MG63 (cell line): ENCODE data around the gene WWOX. TPM values are rescaled to one million over a fixed set of nuclear protein-coding genes. Genes with fewer than 3 reads are reported as not detected.
"Not testable (repeated sequence)": the region's sequence is repeated elsewhere in the genome, so short reads cannot be mapped to it uniquely, and the experiment has no call there.

Source experiments
- DNase-seq: peaks from one replicate; pipeline ENCODE4 v3.0.0-alpha.2; 2020
- H3K27me3 ChIP-seq: fragments of 250-450 bp; sonication (Bioruptor Pico); 2 replicates; pipeline ENCODE4 v1.5.1; 2020; ENCODE audit warnings: mild to moderate bottlenecking, moderate library complexity
- H3K36me3 ChIP-seq: fragments of 250-450 bp; sonication (Bioruptor Pico); 2 replicates; pipeline ENCODE4 v1.5.1; 2020; ENCODE audit warnings: mild to moderate bottlenecking, moderate library complexity
- H3K4me3 ChIP-seq: fragments of 250-450 bp; sonication (Bioruptor Pico); 2 replicates; pipeline ENCODE4 v1.5.1; 2020; ENCODE audit warnings: mild to moderate bottlenecking, moderate library complexity
- H3K9me3 ChIP-seq: fragments of 250-450 bp; sonication (Bioruptor Pico); 2 replicates; pipeline ENCODE4 v1.5.1; 2020; ENCODE audit warnings: mild to moderate bottlenecking, moderate library complexity
- total RNA-seq: library from RNA; depleted of rRNA; stranded (reverse); fragments of >200 nt; shearing (Covaris generic); gene quantifications from 2 replicates; pipeline ENCODE4 v1.2.3, GENCODE V29; 2014; ENCODE audit warnings: low replicate concordance; rRNA removed

Gene WWOX
- total RNA-seq, result 11.4 and 30.3 TPM in 2 replicates

DNA sequence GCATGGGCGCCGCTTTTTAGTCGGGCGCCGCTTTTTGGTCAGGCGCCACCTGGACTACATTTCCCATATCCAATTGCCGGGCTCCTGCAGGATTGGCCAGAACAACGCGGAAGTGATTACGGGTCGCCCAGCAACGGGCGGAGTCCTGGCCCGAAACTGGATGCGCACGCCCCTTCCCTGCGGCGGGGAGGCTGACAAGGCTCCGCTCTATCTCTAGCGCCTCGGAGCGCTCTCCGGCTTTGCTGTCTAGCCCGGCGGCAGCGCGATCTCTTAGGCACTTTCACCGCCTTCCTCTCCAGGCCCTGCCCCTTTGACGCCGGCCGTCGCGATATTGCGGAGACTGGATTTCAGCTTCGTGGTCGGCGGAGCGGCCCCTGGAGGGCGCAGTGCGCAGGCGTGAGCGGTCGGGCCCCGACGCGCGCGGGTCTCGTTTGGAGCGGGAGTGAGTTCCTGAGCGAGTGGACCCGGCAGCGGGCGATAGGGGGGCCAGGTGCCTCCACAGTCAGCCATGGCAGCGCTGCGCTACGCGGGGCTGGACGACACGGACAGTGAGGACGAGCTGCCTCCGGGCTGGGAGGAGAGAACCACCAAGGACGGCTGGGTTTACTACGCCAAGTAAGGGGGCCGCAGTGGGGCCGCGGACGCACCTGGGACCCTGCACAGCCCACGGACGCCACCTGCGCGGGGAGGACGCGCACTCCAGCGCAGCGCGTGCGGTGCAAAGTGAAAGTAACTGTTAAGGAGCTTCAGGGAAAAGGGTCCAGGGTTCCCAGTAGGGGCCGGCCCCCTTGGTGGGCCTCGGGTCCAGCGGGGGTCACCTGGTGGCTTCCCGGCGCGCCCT lies at the start of gene WWOX:
WWOX (plus strand) TSS at position 384 of the 841 bp plus-strand sequence.
- peak within 1 kb of the TSS; percentile 73 for H3K4me3 ChIP-seq
- no peaks in the 10 kb centered on the region for H3K27me3 ChIP-seq
- H3K9me3 ChIP-seq, result no peaks in the 10 kb centered on the region
- peak; percentile 93 for DNase-seq
- H3K36me3 ChIP-seq, result no peaks in the 10 kb centered on the region

DNA sequence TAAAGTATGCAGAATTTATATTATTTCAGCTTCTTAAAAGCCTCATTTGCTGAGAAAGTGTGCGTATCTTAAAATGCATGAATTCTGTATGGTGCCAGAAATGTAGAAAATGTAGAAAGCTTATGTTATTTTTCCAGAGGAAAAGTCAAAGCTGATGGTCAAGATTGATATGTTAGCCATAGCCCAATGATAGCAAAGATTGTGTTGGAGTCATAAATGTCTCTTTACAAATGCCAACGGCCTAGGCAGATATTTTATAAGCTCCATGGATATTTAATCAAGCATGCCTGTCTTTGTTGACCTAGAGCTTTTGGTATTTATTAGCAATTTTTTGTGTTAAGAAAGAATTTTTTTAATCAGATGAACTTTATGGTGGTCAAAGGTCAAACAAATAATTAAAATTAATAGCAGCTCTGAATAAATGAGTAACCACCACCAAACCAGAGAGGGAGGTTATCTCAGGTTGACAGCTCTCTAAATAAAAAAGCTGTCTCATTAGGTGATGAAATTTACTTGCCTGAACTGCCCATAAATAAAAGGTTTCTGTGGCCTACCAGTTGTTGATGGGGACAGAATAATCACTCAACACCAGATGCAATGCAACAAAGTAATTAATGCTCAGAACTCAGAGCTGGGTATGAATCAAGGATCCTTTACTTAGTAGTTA lies 48.6 kb upstream of the WWOX start:
- Histone ChIP-seq H3K27me3 (no peaks in the 10 kb centered on the region), H3K36me3 (no peaks in the 10 kb centered on the region), H3K4me3 (no peak overlapping the region), H3K9me3 (no peaks in the 10 kb centered on the region)
- DNase-seq, result no peak

- H3K9me3 ChIP-seq, result no peaks in the 10 kb centered on the region
- H3K27me3 ChIP-seq, result no peaks in the 10 kb centered on the region
- DNase-seq, result no peak
- no peak overlapping the region for H3K4me3 ChIP-seq
- no peaks in the 10 kb centered on the region for H3K36me3 ChIP-seq
Observed at GRCh38 chr16:78057803-78058564, 41.5 kb upstream of the WWOX start.

GRCh38 chr16:78059806-78060205 lies 39.6 kb upstream of the WWOX start:
- not testable (repeated sequence) for H3K27me3 ChIP-seq, H3K9me3 ChIP-seq, DNase-seq, H3K36me3 ChIP-seq, H3K4me3 ChIP-seq

GRCh38 chr16:78060295-78060694 lies 39.2 kb upstream of the WWOX start:
- DNase-seq, result no peak
- H3K36me3 ChIP-seq, result no peaks in the 10 kb centered on the region
- H3K4me3 ChIP-seq, result no peak overlapping the region
- no peaks in the 10 kb centered on the region for H3K27me3 ChIP-seq
- H3K9me3 ChIP-seq, result no peaks in the 10 kb centered on the region

- H3K9me3 ChIP-seq, result no peaks in the 10 kb centered on the region
- no peak for DNase-seq
- H3K27me3 ChIP-seq, result no peaks in the 10 kb centered on the region
- H3K4me3 ChIP-seq, result no peak overlapping the region
- no peaks in the 10 kb centered on the region for H3K36me3 ChIP-seq
Observed at GRCh38 chr16:78060809-78061208, 38.6 kb upstream of the WWOX start.

DNA sequence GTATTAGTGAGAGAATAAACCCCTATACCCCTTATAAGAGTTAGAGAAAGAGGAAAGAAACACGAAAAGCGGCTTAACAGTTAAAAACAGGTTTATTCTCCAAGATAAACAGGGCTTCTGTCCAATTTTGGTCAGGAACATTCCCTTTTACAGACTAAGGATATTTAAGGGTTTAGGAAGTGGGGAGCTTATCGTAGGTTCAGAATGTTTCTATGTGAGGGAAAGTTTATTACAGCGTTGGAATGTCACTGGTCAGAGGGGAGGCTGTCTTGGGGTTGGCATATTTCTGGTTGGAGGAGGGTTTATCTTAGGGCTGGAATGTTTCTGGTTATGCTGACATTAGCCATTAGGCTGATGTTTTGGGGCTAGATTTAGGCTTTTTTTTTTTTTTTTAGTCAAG lies 34.1 kb upstream of the WWOX start:
- Histone ChIP-seq H3K27me3 (no peaks in the 10 kb centered on the region), H3K4me3 (no peak overlapping the region), H3K36me3 (no peaks in the 10 kb centered on the region), H3K9me3 (no peaks in the 10 kb centered on the region)
- no peak for DNase-seq

- Histone ChIP-seq H3K36me3 (no peaks in the 10 kb centered on the region), H3K4me3 (no peak overlapping the region), H3K27me3 (no peaks in the 10 kb centered on the region), H3K9me3 (no peaks in the 10 kb centered on the region)
- no peak for DNase-seq
Observed at GRCh38 chr16:78069913-78070312, 29.5 kb upstream of the WWOX start.

DNA sequence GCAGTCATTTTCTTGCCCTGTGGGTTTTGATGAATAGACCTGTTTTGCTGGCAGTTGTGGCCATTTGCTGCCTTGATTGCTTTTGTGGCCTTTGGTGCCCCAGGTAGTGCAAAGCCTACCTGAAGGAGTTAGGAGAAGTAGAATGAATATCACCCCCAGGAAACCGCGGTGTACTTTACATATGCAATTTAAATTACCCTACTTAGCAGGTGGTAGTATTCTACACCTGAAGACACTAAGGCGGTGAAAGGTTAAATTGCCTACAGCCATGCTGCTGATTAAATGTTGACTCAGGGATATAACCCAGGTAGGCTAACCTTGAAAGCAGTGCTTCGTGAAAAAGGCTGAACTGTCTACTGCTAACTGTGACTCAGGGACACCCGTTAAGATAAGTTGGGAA lies 27.2 kb upstream of the WWOX start:
- Histone ChIP-seq H3K9me3 (no peaks in the 10 kb centered on the region), H3K27me3 (no peaks in the 10 kb centered on the region), H3K4me3 (no peak overlapping the region), H3K36me3 (no peaks in the 10 kb centered on the region)
- DNase-seq, result no peak

- H3K9me3 ChIP-seq, result no peaks in the 10 kb centered on the region
- no peak for DNase-seq
- no peaks in the 10 kb centered on the region for H3K36me3 ChIP-seq
- H3K4me3 ChIP-seq, result no peak overlapping the region
- no peaks in the 10 kb centered on the region for H3K27me3 ChIP-seq
Observed at GRCh38 chr16:78075800-78076199, 23.7 kb upstream of the WWOX start.

GRCh38 chr16:78081341-78081740 lies 18.1 kb upstream of the WWOX start:
- Histone ChIP-seq H3K36me3 (no peaks in the 10 kb centered on the region), H3K9me3 (no peaks in the 10 kb centered on the region), H3K27me3 (no peaks in the 10 kb centered on the region), H3K4me3 (no peak overlapping the region)
- no peak for DNase-seq

DNA sequence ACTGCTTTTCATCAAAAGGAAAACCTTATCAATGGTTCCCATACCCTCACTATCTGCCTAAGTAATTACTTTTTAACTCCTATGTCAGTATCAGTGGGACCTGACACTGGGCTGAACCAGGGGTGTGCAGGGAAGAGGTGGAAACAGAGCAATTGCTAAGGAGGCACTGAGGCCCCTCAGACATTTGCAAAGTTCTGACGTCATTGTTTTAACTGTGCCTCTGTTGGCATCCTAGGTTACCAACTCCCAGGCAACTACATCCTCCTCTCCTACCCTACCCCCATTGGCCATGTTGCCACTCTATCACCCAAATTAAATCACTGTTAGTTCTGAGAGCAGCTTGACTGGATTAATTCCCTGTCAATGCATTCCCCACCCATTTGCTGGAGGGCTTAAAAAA lies 8.0 kb upstream of the WWOX start:
- H3K4me3 ChIP-seq, result no peak overlapping the region
- no peak for DNase-seq
- H3K36me3 ChIP-seq, result no peaks in the 10 kb centered on the region
- H3K9me3 ChIP-seq, result no peaks in the 10 kb centered on the region
- no peaks in the 10 kb centered on the region for H3K27me3 ChIP-seq

DNA sequence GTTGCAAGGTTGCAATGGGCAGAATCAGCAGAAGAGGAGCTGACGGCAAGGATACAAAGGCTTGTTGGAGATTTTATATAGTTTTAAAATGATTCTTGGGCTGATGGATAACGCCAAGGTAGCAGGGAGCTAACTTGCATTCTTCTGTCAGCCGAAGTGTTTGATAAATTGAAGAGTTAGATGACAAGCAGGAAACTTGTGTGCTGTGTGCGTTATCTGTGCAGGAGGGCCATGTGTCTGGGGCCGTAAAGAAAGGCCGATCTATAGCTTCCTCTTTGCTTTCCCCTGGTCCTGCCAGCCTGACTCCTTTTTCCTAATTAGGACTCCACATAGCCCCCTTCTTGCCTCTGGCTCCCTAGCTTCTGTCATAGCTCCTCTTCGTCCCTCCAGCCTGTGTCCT lies 6.7 kb upstream of the WWOX start:
- no peak overlapping the region for H3K4me3 ChIP-seq
- no peaks in the 10 kb centered on the region for H3K36me3 ChIP-seq
- H3K9me3 ChIP-seq, result no peaks in the 10 kb centered on the region
- no peaks in the 10 kb centered on the region for H3K27me3 ChIP-seq
- DNase-seq, result no peak

DNA sequence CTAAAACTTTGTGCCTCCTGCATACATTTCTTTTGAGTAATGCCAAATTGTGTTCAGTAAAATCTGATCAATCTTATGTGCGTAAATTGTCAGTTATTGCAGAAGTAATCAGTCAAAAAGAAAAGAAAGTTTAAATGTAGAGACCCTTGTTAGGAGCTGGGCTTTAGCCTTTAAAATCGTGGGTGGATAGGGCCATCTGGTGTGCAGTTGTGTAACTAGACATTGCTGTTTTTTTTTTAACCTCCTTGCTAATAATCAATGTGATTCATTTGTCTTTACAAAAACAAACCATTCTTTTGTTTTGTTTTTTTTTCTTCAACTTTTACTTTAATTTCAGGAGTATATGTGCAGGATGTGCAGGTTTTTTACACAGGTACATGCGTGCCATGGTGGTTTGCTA lies 5.3 kb upstream of the WWOX start:
- no peaks in the 10 kb centered on the region for H3K27me3 ChIP-seq
- H3K9me3 ChIP-seq, result no peaks in the 10 kb centered on the region
- H3K36me3 ChIP-seq, result no peaks in the 10 kb centered on the region
- H3K4me3 ChIP-seq, result no peak overlapping the region
- no peak for DNase-seq

DNA sequence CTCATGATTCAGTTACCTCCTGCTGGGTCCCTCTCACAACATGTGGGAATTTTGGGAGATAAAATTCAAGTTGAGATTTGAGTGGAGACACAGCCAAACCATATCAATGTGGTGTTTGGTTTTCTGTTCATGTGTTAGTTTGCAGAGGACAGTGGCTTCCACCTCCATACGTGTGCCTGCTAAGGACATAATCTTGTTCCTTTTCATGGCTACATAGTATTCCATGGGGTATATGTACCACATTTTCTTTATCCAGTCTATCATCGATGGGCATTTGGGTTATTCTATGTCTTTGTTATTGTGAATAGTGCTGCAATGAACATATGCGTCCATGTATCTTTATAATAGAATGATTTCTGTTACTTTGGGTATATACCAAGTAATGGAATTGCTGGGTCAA lies 4.5 kb upstream of the WWOX start:
- Histone ChIP-seq H3K36me3 (no peaks in the 10 kb centered on the region), H3K4me3 (no peak overlapping the region), H3K27me3 (no peaks in the 10 kb centered on the region), H3K9me3 (no peaks in the 10 kb centered on the region)
- DNase-seq, result no peak

- no peaks in the 10 kb centered on the region for H3K27me3 ChIP-seq
- no peak overlapping the region for H3K4me3 ChIP-seq
- H3K36me3 ChIP-seq, result no peaks in the 10 kb centered on the region
- no peak for DNase-seq
- no peaks in the 10 kb centered on the region for H3K9me3 ChIP-seq
Observed at GRCh38 chr16:78096386-78096785, 3.1 kb upstream of the WWOX start.

DNA sequence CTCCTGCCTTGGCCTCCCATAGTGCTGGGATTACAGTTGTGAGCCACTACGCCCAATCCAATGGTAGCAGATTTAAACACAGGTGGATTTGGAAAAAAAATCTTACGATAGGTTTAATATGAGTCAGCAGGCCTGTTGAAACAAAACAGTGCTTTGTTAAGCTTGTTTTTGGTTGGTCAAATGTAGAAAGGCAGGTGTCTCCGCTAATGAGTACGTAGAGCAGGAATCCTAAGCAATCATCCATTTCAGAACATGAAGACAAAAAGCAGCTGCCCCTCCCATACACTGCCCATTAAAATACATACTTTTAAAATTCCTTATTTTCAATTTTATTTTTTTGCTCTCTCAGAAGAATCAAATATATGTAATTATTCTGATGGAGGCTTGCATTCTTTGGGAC lies 1.9 kb upstream of the WWOX start:
- Histone ChIP-seq H3K27me3 (no peaks in the 10 kb centered on the region), H3K9me3 (no peaks in the 10 kb centered on the region), H3K4me3 (no peak overlapping the region), H3K36me3 (no peaks in the 10 kb centered on the region)
- DNase-seq, result no peak
